Lower lobe of right lung (tissue), 2 donors: ENCODE data around the gene MYO1A. TPM values are rescaled to one million over a fixed set of nuclear protein-coding genes. Genes with fewer than 3 reads are reported as not detected.
A peak's percentile ranks its signal among the peaks of the same experiment; 100 is the strongest.

ENCODE experiments used
- ATAC-seq, 2 donors: fragments of 200-7000 bp; cut with Tn5 transposase; one replicate each; pipeline ENCODE4 v1.9.1; 2020 to 2022; ENCODE audit warnings: mild to moderate bottlenecking in 2 of 2, moderate library complexity in 2 of 2
- DNase-seq: peaks from one replicate; pipeline ENCODE4 v3.0.0-alpha.2; 2020
- H3K27ac ChIP-seq: fragments of 200-600 bp; one replicate; pipeline ENCODE4 v1.8.0; 2022
- H3K27me3 ChIP-seq: fragments of 200-600 bp; one replicate; pipeline ENCODE4 v1.8.0; 2022; ENCODE audit warnings: low read depth
- H3K36me3 ChIP-seq: fragments of 200-600 bp; one replicate; pipeline ENCODE4 v1.8.0; 2022; ENCODE audit warnings: mild to moderate bottlenecking
- H3K4me1 ChIP-seq: fragments of 200-600 bp; one replicate; pipeline ENCODE4 v1.8.0; 2022
- H3K4me3 ChIP-seq: fragments of 200-600 bp; one replicate; pipeline ENCODE4 v1.8.0; 2022; ENCODE audit warnings: mild to moderate bottlenecking
- H3K9me3 ChIP-seq: fragments of 200-600 bp; one replicate; pipeline ENCODE4 v1.8.0; 2022
- intact Hi-C: fragments of 100-400 bp; cut with DNase I; formaldehyde crosslinking; loops from one replicate; pipeline ENCODE4 v1.11.0; 2022
- total RNA-seq: library from RNA; stranded (reverse); fragmentation: NEBNext Ultra II Directional; extraction: Animal tissue kit (Norgen Biotek cat#: 25700); gene quantifications from one replicate; pipeline ENCODE4 v1.2.1, GENCODE V29; 2021
- TF ChIP-seq, protein P1 (sequence below): fragments of 200-600 bp; IDR thresholded peaks from one replicate; pipeline ENCODE4 v1.8.0; 2022; ENCODE audit warnings: antibody characterized with exemption, mild to moderate bottlenecking
- donor health status: DM: no; HTN: yes; CAD: no; lungs with severe emphysema.

MYO1A gene
- total RNA-seq, 1 donor from 2014 or later = 2.9 TPM

DNA sequence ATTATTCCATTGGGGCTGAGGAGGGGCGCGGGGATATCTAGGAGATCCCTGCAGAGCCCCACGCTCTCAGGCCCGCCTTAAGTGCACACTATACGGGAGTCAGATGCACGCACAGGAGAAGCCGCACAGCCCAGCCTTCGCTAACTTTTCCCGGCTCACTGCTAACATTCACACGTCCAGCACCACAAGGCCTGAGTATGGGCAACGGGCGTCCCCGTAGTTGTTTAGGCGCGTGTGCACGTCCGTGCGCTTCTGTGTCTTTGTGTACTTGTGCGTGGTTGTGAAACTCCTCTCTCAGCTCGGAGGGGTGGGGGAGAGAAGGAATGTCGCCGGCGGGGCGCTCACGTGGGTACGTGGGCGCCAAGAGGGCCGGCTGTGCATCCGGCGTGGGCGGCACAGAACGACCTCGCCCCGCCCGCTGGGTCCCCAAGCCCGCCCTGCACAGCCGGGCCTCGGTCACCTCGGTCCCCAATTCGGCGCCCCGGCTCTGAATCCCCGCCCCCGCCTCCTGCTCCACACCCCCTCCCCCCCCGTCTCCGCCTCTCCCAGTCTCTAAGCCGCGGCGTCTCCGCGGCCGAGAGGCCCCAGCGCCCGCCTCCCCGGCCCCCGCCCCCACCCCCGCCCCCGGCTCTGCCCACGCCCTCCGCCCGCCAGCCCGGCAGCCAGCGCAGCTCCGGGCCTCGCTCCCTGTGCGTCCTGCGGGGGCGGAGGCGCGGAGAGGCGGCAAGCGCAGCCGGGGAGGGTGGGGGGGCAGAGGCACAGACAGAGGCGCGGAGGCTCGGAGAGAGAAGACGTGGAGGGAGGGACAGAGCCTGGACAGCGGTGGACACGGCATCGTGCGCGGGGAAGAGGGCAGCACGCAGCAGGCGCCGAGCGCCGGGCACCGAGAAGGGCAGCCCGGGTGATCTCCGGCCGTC is 38.7 kb upstream of the MYO1A start, which contains the start of gene NAB2:
Gene NAB2 (plus strand): TSS at position 761 of the 917 bp plus-strand sequence. CDS start 158 bp downstream, outside the sequence.
- ATAC-seq = peak; percentile 79 to 87
- Histone ChIP-seq H3K4me1 (peaks cover 57% of the 10 kb centered on the region), H3K4me3 (peak within 1 kb of the TSS; percentile 94), H3K36me3 (peaks cover 29% of the 10 kb centered on the region), H3K9me3 (no peaks in the 10 kb centered on the region), H3K27me3 (no peaks in the 10 kb centered on the region), H3K27ac (peak within 1 kb of the TSS; percentile 99)
- intact Hi-C loops = no loop called here
- TF ChIP-seq, protein P1, sequence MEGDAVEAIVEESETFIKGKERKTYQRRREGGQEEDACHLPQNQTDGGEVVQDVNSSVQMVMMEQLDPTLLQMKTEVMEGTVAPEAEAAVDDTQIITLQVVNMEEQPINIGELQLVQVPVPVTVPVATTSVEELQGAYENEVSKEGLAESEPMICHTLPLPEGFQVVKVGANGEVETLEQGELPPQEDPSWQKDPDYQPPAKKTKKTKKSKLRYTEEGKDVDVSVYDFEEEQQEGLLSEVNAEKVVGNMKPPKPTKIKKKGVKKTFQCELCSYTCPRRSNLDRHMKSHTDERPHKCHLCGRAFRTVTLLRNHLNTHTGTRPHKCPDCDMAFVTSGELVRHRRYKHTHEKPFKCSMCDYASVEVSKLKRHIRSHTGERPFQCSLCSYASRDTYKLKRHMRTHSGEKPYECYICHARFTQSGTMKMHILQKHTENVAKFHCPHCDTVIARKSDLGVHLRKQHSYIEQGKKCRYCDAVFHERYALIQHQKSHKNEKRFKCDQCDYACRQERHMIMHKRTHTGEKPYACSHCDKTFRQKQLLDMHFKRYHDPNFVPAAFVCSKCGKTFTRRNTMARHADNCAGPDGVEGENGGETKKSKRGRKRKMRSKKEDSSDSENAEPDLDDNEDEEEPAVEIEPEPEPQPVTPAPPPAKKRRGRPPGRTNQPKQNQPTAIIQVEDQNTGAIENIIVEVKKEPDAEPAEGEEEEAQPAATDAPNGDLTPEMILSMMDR = no peak
- DNase-seq = peak; percentile 98

DNA sequence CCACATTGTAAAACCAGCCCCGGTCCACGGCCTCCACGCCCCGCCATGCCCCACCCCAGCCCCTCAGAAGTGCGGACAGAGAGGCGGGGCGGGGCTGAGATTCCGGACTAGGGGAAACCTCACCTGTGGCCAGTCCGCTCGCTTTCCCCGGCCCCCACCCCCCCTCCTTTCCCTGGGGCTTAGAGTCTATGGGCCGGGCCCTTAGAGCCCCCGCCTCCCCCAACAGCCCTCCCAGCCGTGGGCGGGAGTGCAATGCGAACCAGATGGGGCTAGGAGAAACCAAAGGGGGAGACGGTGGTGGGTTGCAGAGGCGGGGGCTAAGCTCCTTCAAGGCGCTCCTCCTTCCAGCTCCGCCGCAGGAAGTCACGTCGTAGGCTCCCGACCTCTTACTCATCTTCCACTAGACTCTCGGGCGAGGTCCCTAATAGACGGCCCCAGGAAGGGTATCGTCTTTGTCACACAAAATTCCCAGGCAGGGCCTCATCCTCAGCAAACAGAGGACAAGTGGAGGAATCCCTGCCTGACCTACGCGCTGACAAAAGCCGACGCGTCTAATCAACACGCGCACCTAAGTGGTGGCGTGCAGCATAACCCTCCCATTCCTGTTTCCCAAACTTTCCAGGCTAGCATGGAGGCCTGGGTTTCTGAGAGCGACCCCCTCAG is 37.9 kb upstream of the MYO1A start:
- Histone ChIP-seq H3K27me3 (no peaks in the 10 kb centered on the region), H3K9me3 (no peaks in the 10 kb centered on the region), H3K36me3 (peaks cover 21% of the 10 kb centered on the region), H3K27ac (peak overlapping the region; percentile 99), H3K4me3 (peak overlapping the region; percentile 94), H3K4me1 (peaks cover 49% of the 10 kb centered on the region)
- ATAC-seq (peak; percentile 66 to 79), DNase-seq (peak; percentile 95)
- TF ChIP-seq, protein P1 = no peak
- intact Hi-C loops = no loop called here

DNA sequence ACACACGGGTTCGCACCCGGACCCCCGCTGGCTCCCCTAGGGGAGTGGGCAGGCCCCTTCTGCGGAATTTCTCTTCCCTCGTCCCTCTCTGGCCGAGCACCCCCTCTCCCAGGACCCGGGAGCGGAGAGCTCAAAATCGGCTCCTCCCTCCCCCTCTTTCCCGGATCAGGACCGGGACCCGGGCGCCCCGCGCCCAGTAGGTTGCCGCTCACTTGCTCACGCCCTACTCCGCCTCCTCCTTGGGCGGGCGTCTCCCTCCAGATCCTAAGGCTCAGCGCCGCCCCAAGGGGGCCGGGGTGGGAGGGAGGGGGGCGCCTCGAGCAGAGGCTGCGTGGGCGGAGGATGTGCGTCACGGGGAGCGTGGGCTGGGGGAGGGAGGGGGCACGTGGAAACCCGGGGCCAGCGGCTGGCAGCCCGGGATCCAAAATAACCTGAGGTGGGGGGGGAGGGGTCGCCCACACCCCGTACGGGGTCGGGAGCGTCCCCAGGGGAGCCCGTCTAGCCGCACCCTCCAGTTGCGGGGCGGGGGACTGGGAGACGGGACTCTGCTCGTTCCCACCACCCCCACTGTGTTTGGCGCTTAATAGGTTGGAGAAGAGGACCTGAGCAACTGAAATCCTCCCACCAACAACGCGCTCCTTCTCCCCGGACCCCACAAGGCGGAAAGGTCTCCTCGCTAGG is 37.2 kb upstream of the MYO1A start:
- Histone ChIP-seq H3K27me3 (no peaks in the 10 kb centered on the region), H3K4me3 (peak overlapping the region; percentile 94), H3K27ac (peak overlapping the region; percentile 99), H3K9me3 (no peaks in the 10 kb centered on the region), H3K36me3 (peaks cover 15% of the 10 kb centered on the region), H3K4me1 (peaks cover 43% of the 10 kb centered on the region)
- TF ChIP-seq, protein P1 = no peak
- ATAC-seq (peak; percentile 80 to 81), DNase-seq (peak; percentile 94)
- intact Hi-C loops = no loop called here

DNA sequence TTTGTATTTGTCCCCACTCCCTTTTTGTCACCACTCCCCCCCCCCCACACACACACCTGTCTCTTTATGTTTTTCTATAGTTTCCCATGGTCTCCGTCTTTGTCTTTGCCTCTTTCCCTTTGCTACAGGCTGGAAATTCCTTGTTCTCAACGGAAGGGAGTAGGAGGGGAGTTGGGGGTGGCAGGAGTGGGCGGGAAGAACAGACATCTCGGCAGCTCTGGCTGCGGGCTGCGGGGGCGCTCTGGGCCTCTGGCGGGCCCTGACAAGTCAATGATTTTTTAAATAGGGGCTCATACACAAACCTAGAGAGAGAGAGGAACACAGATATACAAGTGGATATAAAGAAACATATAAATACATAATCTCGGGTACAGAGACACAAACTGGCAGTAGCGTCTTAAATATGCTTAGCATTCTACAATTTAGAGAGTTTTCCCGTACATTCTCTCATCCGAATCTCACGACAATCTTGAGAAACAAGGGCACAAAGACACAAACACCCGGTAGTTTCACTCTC is 36.6 kb upstream of the MYO1A start:
- Histone ChIP-seq H3K27me3 (no peaks in the 10 kb centered on the region), H3K27ac (peak overlapping the region; percentile 99), H3K4me1 (peaks cover 37% of the 10 kb centered on the region), H3K4me3 (peak overlapping the region; percentile 94), H3K9me3 (no peaks in the 10 kb centered on the region), H3K36me3 (peaks cover 9% of the 10 kb centered on the region)
- ATAC-seq = peak in 1 of 2 donors; percentile 25
- intact Hi-C loops = no loop called here
- TF ChIP-seq, protein P1 = peak; percentile 48
- DNase-seq = peak; percentile 76

DNA sequence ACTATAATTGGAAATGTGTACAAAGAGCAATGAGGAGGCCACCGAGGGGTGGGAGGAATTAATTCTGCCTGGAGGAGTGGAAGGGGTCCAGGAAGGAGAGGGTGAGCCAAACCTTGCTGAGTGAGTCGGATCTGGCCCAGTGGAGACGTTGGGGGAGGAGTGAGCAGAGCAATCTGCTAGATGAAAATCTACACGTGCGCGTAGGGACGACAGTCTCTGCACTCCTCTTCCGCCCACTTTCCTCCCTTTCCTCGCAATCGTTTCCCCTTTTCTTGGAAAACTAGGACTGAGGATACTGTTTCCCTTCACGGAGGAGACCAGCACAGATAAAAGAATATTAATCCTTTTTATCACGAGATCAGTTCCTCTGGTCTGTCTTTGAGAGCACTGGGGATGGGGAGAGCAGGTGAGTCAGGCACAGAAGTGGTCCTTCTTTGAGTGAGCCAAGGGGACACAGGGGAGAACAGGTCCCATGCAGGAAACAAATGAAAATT is 36.1 kb upstream of the MYO1A start:
- Histone ChIP-seq H3K9me3 (no peaks in the 10 kb centered on the region), H3K4me1 (peaks cover 32% of the 10 kb centered on the region), H3K27ac (peak overlapping the region; percentile 99), H3K36me3 (peaks cover 4% of the 10 kb centered on the region), H3K4me3 (peak overlapping the region; percentile 94), H3K27me3 (no peaks in the 10 kb centered on the region)
- ATAC-seq (no peak), DNase-seq (no peak)
- TF ChIP-seq, protein P1 = no peak
- intact Hi-C loops = no loop called here
